ENCODE data around the gene ADAMTSL1.

The ADAMTSL1 gene

GRCh38 chr9:18499980-18500379 lies 26.0 kb downstream of the ADAMTSL1 start:
- Mint-ChIP-seq H3K36me3 (ENCODE audit: low read depth) (no peaks in the 10 kb centered on the region), H3K27ac (no peak overlapping the region), H3K9me3 (no peaks in the 10 kb centered on the region), H3K4me1 (ENCODE audit: low read depth) (no peaks in the 10 kb centered on the region), H3K4me3 (no peak overlapping the region), H3K27me3 (ENCODE audit: low read depth) (no peaks in the 10 kb centered on the region)

- H3K4me1 Mint-ChIP-seq (ENCODE audit: low read depth) = no peaks in the 10 kb centered on the region
- H3K36me3 Mint-ChIP-seq (ENCODE audit: low read depth) = no peaks in the 10 kb centered on the region
- no peak overlapping the region for H3K27ac Mint-ChIP-seq
- H3K4me3 Mint-ChIP-seq = no peak overlapping the region
- H3K9me3 Mint-ChIP-seq = no peaks in the 10 kb centered on the region
- H3K27me3 Mint-ChIP-seq (ENCODE audit: low read depth) = no peaks in the 10 kb centered on the region
Measured at GRCh38 chr9:18500451-18500850, 26.5 kb downstream of the ADAMTSL1 start.

DNA sequence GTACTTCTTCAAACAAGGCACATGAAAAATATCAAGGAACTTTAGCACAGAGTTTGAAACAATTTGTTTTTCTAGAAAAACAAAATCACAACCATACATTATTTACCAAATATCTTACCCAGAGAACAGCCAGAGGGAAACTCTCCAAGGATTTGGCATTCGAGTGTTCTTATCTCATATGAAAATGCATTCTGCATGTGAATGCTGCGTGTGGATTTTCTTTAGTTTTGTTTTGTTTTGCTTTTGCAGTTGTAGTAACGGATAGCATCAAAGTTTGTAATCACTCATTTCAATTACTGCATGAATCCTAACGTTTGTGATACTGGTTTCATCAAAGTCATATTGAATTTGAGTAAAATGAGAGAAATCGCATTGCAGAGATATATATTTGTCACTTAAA lies 28.0 kb downstream of the ADAMTSL1 start:
- Mint-ChIP-seq H3K4me1 (ENCODE audit: low read depth) (no peaks in the 10 kb centered on the region), H3K27me3 (ENCODE audit: low read depth) (no peaks in the 10 kb centered on the region), H3K27ac (no peak overlapping the region), H3K36me3 (ENCODE audit: low read depth) (no peaks in the 10 kb centered on the region), H3K9me3 (no peaks in the 10 kb centered on the region), H3K4me3 (no peak overlapping the region)

- Mint-ChIP-seq H3K9me3 (no peaks in the 10 kb centered on the region), H3K4me3 (no peak overlapping the region), H3K4me1 (ENCODE audit: low read depth) (no peaks in the 10 kb centered on the region), H3K27me3 (ENCODE audit: low read depth) (no peaks in the 10 kb centered on the region), H3K27ac (no peak overlapping the region), H3K36me3 (ENCODE audit: low read depth) (no peaks in the 10 kb centered on the region)
Measured at GRCh38 chr9:18502546-18502945, 28.6 kb downstream of the ADAMTSL1 start.

DNA sequence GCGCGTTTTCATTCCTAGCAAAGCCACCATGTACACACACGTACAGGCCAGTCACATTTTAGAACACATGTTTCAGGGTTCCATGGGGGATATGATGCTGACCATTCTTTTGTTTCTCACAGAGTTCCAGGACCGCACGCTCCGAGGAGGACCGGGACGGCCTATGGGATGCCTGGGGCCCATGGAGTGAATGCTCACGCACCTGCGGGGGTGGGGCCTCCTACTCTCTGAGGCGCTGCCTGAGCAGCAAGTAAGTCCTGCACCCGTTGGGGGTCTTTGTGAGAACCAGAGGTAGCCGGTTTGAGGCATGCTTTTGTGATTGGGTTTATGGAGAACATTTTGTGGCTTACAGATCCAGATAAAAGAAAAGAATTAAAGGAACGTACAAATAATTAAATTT lies 30.8 kb downstream of the ADAMTSL1 start:
- no peaks in the 10 kb centered on the region for H3K9me3 Mint-ChIP-seq
- no peaks in the 10 kb centered on the region for H3K27me3 Mint-ChIP-seq (ENCODE audit: low read depth)
- H3K36me3 Mint-ChIP-seq (ENCODE audit: low read depth) = no peaks in the 10 kb centered on the region
- H3K4me1 Mint-ChIP-seq (ENCODE audit: low read depth) = no peaks in the 10 kb centered on the region
- H3K4me3 Mint-ChIP-seq = no peak overlapping the region
- no peak overlapping the region for H3K27ac Mint-ChIP-seq

GRCh38 chr9:18507151-18507550 lies 33.2 kb downstream of the ADAMTSL1 start:
- Mint-ChIP-seq H3K9me3 (no peaks in the 10 kb centered on the region), H3K27me3 (ENCODE audit: low read depth) (no peaks in the 10 kb centered on the region), H3K36me3 (ENCODE audit: low read depth) (no peaks in the 10 kb centered on the region), H3K27ac (no peak overlapping the region), H3K4me3 (no peak overlapping the region), H3K4me1 (ENCODE audit: low read depth) (no peaks in the 10 kb centered on the region)

GRCh38 chr9:18516514-18516913 lies 42.6 kb downstream of the ADAMTSL1 start:
- Mint-ChIP-seq H3K27me3 (ENCODE audit: low read depth) (no peaks in the 10 kb centered on the region), H3K4me1 (ENCODE audit: low read depth) (no peaks in the 10 kb centered on the region), H3K27ac (no peak overlapping the region), H3K9me3 (peaks cover 7% of the 10 kb centered on the region), H3K4me3 (no peak overlapping the region), H3K36me3 (ENCODE audit: low read depth) (no peaks in the 10 kb centered on the region)

DNA sequence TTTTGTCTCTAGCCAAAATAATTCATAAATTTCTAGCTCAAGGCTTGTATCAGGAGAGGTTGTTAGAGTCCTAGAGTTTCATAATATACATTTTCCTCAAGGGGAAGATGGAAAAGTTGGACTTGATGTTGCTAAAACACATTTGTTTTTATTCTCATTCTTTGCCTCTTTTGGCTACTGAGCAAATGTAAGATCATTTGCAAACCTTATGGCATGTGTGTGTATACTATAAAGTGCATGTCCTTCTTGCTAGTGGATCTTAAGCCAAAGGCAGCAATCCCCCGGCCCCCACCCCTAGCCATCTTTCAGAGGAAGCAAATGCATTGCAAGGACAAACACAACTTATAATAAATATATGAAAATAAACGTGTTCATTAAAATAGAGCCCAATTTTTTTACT lies 43.0 kb downstream of the ADAMTSL1 start:
- no peaks in the 10 kb centered on the region for H3K36me3 Mint-ChIP-seq (ENCODE audit: low read depth)
- H3K4me3 Mint-ChIP-seq = no peak overlapping the region
- H3K9me3 Mint-ChIP-seq = peaks cover 7% of the 10 kb centered on the region
- no peak overlapping the region for H3K27ac Mint-ChIP-seq
- H3K4me1 Mint-ChIP-seq (ENCODE audit: low read depth) = no peaks in the 10 kb centered on the region
- no peaks in the 10 kb centered on the region for H3K27me3 Mint-ChIP-seq (ENCODE audit: low read depth)

DNA sequence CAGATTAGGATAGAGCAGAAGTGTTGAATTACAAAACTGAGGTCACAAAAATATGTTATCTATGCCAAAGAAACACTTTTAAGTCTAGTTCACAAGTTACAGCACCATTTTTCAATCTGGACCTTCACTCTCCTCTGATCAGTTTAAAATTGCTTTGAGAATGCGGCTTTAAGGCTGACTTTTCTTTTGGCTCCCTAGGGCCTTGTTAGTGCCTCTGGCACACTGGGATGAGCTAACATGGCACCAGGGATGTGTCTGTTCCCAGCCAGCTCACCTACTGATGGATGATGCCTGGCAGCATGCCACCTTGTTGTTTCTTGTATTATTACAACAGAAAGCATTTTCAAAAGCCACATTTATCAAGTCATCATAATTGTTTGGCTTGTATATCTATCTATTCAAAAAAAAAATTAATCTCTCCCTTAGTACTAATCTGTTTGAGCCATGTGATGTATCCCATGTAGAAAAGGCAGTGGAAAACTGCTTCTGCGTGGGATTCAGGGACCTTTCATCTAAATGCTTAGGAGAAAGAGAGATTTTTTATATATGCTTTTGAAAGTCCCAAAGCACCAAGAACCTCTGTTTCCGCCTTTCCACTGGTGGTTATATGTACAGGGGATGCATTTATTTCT lies 46.6 kb downstream of the ADAMTSL1 start:
- H3K9me3 Mint-ChIP-seq = peaks cover 7% of the 10 kb centered on the region
- H3K4me3 Mint-ChIP-seq = no peak overlapping the region
- H3K36me3 Mint-ChIP-seq (ENCODE audit: low read depth) = no peaks in the 10 kb centered on the region
- no peaks in the 10 kb centered on the region for H3K27me3 Mint-ChIP-seq (ENCODE audit: low read depth)
- no peaks in the 10 kb centered on the region for H3K4me1 Mint-ChIP-seq (ENCODE audit: low read depth)
- H3K27ac Mint-ChIP-seq = no peak overlapping the region

GRCh38 chr9:18526685-18527084 lies 52.7 kb downstream of the ADAMTSL1 start:
- H3K36me3 Mint-ChIP-seq (ENCODE audit: low read depth) = no peaks in the 10 kb centered on the region
- no peak overlapping the region for H3K27ac Mint-ChIP-seq
- no peaks in the 10 kb centered on the region for H3K4me1 Mint-ChIP-seq (ENCODE audit: low read depth)
- H3K9me3 Mint-ChIP-seq = no peaks in the 10 kb centered on the region
- no peak overlapping the region for H3K4me3 Mint-ChIP-seq
- H3K27me3 Mint-ChIP-seq (ENCODE audit: low read depth) = no peaks in the 10 kb centered on the region

GRCh38 chr9:18531136-18532065 lies 57.4 kb downstream of the ADAMTSL1 start:
- no peaks in the 10 kb centered on the region for H3K4me1 Mint-ChIP-seq (ENCODE audit: low read depth)

GRCh38 chr9:18534611-18535010 lies 60.7 kb downstream of the ADAMTSL1 start:
- Mint-ChIP-seq H3K4me1 (ENCODE audit: low read depth) (no peaks in the 10 kb centered on the region), H3K36me3 (ENCODE audit: low read depth) (no peaks in the 10 kb centered on the region), H3K27me3 (ENCODE audit: low read depth) (no peaks in the 10 kb centered on the region), H3K4me3 (no peak overlapping the region), H3K27ac (no peak overlapping the region), H3K9me3 (peaks cover 27% of the 10 kb centered on the region)

More at GRCh38 chr9:18531136-18532065, 57.4 kb downstream of the ADAMTSL1 start:
- Mint-ChIP-seq H3K27ac (no peak overlapping the region), H3K36me3 (ENCODE audit: low read depth) (no peaks in the 10 kb centered on the region), H3K4me3 (no peak overlapping the region), H3K27me3 (ENCODE audit: low read depth) (no peaks in the 10 kb centered on the region), H3K9me3 (peaks cover 22% of the 10 kb centered on the region)

GRCh38 chr9:18536554-18536953 lies 62.6 kb downstream of the ADAMTSL1 start:
- H3K27ac Mint-ChIP-seq = no peak overlapping the region
- no peaks in the 10 kb centered on the region for H3K4me1 Mint-ChIP-seq (ENCODE audit: low read depth)
- no peak overlapping the region for H3K4me3 Mint-ChIP-seq
- H3K9me3 Mint-ChIP-seq = peaks cover 27% of the 10 kb centered on the region
- no peaks in the 10 kb centered on the region for H3K36me3 Mint-ChIP-seq (ENCODE audit: low read depth)
- no peaks in the 10 kb centered on the region for H3K27me3 Mint-ChIP-seq (ENCODE audit: low read depth)

DNA sequence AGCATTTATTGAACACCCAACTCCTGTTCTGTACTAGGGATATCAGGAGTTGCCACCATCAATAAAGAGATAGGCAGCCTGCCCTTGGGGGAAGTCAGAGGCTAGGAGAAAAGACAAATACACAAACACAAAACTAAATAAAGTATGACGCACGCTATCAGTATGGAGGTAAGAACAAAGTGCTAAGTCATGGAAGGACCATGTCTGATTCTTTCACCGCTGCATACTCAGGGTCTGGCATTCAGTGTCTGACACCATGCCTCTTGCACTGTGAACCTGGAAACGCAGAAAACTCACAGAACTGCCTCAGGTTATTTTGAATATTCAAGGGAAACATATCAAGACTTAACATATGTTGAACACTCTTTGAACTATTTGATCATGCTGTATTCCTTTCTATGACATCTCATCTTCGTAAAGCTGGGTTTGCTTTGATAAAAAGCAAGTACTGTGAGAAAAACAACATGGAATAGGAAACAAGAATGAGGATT lies 65.3 kb downstream of the ADAMTSL1 start:
- Mint-ChIP-seq H3K4me1 (ENCODE audit: low read depth) (no peaks in the 10 kb centered on the region), H3K27ac (no peak overlapping the region)

DNA sequence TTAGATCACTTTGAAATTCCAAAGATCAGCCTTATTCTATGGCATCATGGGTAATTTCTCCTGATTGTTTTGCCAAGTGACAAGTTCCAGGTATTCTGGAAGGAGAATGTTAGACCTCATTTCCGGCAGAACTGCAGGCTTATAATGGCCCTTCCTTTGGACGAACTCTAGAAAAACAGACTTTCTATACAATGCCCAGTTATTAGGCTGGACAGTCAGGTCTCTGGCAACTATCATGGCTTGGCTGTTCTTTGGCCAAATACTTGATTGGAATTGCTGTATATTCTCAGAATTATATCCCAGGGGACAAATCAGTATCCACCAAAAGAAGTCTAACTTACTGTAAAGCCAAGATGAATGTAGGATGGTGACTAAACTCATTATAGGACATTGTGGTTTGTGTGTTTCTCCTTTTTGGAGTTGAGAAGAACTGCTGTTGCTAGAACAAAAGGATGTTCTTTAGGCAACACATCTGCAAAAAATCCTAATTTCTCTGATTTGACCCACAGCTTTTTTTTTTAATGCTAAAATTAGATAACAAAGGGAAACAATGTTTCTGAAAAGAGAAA lies 69.0 kb downstream of the ADAMTSL1 start:
- Mint-ChIP-seq H3K36me3 (ENCODE audit: low read depth) (no peaks in the 10 kb centered on the region), H3K4me3 (no peak overlapping the region), H3K27me3 (ENCODE audit: low read depth) (no peaks in the 10 kb centered on the region), H3K4me1 (ENCODE audit: low read depth) (no peaks in the 10 kb centered on the region), H3K27ac (no peak overlapping the region), H3K9me3 (no peaks in the 10 kb centered on the region)

More for the DNA sequence above, 65.3 kb downstream of the ADAMTSL1 start:
- Mint-ChIP-seq H3K36me3 (ENCODE audit: low read depth) (no peaks in the 10 kb centered on the region), H3K4me3 (no peak overlapping the region), H3K27me3 (ENCODE audit: low read depth) (no peaks in the 10 kb centered on the region), H3K9me3 (peaks cover 17% of the 10 kb centered on the region)
